ENCODE results near the gene ELP6. TPM values are rescaled to one million over a fixed set of nuclear protein-coding genes. Genes with fewer than 3 reads are reported as not detected.

ELP6 gene, protein sequence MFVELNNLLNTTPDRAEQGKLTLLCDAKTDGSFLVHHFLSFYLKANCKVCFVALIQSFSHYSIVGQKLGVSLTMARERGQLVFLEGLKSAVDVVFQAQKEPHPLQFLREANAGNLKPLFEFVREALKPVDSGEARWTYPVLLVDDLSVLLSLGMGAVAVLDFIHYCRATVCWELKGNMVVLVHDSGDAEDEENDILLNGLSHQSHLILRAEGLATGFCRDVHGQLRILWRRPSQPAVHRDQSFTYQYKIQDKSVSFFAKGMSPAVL
- 10 to 100 TPM; 39.7 to 44.1 TPM for total RNA-seq
- polyA plus RNA-seq (ENCODE audit: insufficient read depth, low read depth, low replicate concordance), result 68.4 TPM
- long read RNA-seq, donor 1, transcript ELP6-201 (7 exons, 1,401 nt), result major isoform, 14 of 43 reads
- long read RNA-seq, donor 1, partial matches to known transcripts, result 26 of 43 reads
- long read RNA-seq, donor 1, other reads (novel, unspliced or antisense), result 0 of 43 reads
- long read RNA-seq, donor 2, transcript ELP6-201 (7 exons, 1,401 nt), result major isoform, 8 of 17 reads
- long read RNA-seq, donor 2, partial matches to known transcripts, result 5 of 17 reads
- long read RNA-seq, donor 2, other reads (novel, unspliced or antisense), result 0 of 17 reads

DNA sequence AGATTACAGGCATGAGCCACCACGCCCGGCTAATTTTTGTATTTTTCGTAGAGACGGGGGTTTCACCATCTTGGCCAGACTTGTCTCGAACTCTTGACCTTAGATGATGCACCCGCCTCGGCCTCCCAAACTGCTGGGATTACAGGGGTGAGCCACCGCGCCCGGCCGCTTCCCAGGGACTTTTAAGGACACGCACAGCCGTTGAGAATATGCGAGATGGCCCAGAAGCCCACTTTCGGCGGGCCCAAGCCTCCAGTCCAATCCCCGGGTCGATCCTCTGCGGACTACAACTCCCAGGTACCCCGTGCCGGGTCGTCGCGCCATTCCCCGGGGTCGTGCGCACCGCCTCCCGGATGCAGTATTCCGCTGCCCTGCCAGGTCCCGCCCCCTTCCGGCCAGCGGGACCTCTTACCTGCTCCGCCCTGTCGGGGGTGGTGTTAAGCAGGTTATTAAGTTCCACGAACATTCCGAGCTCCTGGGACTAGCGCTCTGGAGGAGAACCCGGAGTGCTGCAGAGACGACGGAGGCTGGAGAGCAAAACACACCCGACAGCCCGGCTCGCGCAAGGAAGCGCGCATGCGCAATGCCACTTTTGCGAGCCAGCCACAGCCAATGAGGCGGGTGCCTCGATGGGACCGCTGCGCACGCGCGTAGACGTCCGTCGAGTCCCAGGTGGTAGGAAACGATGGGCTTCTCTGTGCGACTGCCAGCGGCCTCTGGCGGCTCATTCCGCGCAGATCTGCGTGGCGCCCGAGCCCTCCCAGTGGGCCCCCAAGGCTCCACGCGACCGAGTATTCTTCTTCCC is at the start of gene ELP6:
Gene ELP6, minus strand, starts transcription at position 588 of the 805 bp plus-strand sequence. Its CDS starts 122 bp downstream, at position 466.
- peak in 2 of 3 experiments; percentile 60 to 76 for TF ChIP-seq CTCF (IDR thresholded peaks at IDR 0.05)
- TF ChIP-seq POLR2A (IDR thresholded peaks at IDR 0.05), result no peak
- no peaks in the 10 kb centered on the region for H3K9me3 ChIP-seq
- H3K4me1 ChIP-seq, result peaks cover 12% of the 10 kb centered on the region
- no peaks in the 10 kb centered on the region for H3K36me3 ChIP-seq (ENCODE audit: low read depth, missing control alignments)
- H3K4me3 ChIP-seq, result peak within 1 kb of the TSS; percentile 72 to 80
- intact Hi-C loops (cut with DNase I; ENCODE audit: low total_unique reads), result no loop called here
- 0% methylated on average over 37 to 69 of the region's 71 CpGs for WGBS, 2 donors
- H3K27me3 ChIP-seq, result no peaks in the 10 kb centered on the region
- peak; percentile 97 for DNase-seq
- peak within 1 kb of the TSS; percentile 96 to 98 for H3K27ac ChIP-seq

GRCh38 chr3:47556351-47556750 is 42.8 kb upstream of the ELP6 start:
- TF ChIP-seq CTCF (IDR thresholded peaks at IDR 0.05), result no peak
- Histone ChIP-seq H3K4me1 (no peaks in the 10 kb centered on the region), H3K27ac (no peak overlapping the region), H3K9me3 (no peaks in the 10 kb centered on the region), H3K4me3 (no peak overlapping the region), H3K36me3 (ENCODE audit: low read depth, missing control alignments) (no peaks in the 10 kb centered on the region), H3K27me3 (no peaks in the 10 kb centered on the region)
- DNase-seq, result no peak
- intact Hi-C loops (cut with DNase I; ENCODE audit: low total_unique reads), result no loop called here
- 98 to 100% methylated on average over 2 of the region's 2 CpGs for WGBS, 2 donors

- Histone ChIP-seq H3K4me3 (no peak overlapping the region), H3K4me1 (no peaks in the 10 kb centered on the region), H3K27me3 (no peaks in the 10 kb centered on the region), H3K36me3 (ENCODE audit: low read depth, missing control alignments) (no peaks in the 10 kb centered on the region), H3K9me3 (no peaks in the 10 kb centered on the region), H3K27ac (no peak overlapping the region)
- TF ChIP-seq POLR2A (IDR thresholded peaks at IDR 0.05) (no peak), CTCF (IDR thresholded peaks at IDR 0.05) (no peak)
- DNase-seq, result no peak
- intact Hi-C loops (cut with DNase I; ENCODE audit: low total_unique reads), result no loop called here
- WGBS, 2 donors, result 81 to 89% methylated on average over 5 to 6 of the region's 6 CpGs
Measured at GRCh38 chr3:47554335-47554734, 40.8 kb upstream of the ELP6 start.

DNA sequence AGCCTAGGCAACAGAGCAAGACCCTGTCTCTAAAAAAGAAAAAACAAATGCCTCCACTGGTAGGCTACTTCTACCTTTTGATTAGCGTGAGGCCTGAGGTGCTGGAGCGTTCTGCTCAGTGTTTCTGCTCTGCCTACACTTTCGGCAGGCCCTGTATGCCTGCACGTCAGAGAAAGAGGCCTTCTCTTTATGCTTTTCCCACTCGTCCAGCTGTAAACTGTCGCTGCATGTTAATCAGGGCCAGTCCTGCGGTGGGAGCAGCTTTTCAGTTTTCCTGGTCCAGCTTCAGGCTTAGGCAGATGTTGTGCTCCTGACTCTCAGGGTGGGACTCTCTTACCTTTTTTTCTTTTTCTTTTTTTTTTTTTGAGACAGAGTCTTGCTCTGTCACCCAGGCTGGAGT is 39.9 kb upstream of the ELP6 start:
- Histone ChIP-seq H3K9me3 (no peaks in the 10 kb centered on the region), H3K36me3 (ENCODE audit: low read depth, missing control alignments) (no peaks in the 10 kb centered on the region), H3K4me3 (no peak overlapping the region), H3K27ac (no peak overlapping the region), H3K4me1 (no peaks in the 10 kb centered on the region), H3K27me3 (no peaks in the 10 kb centered on the region)
- no peak for DNase-seq
- TF ChIP-seq POLR2A (IDR thresholded peaks at IDR 0.05), result no peak
- WGBS, 2 donors, result 70 to 86% methylated on average over 7 of the region's 7 CpGs
- intact Hi-C loops (cut with DNase I; ENCODE audit: low total_unique reads), result no loop called here
